Activated gamma-delta T cell treated with Interleukin-2 at 50 U/mL for 16 hours (primary cell): ENCODE measurements around the gene RNF220.

Experiments used
- DNase-seq: peaks from one replicate; pipeline ENCODE4 v3.0.0-alpha.2; 2020

The RNF220 gene

GRCh38 chr1:44524655-44525500 is 119.8 kb downstream of the RNF220 start:
- DNase-seq: no peak

GRCh38 chr1:44526295-44527073 is 121.4 kb downstream of the RNF220 start:
- no peak for DNase-seq

- DNase-seq: no peak
These were observed 126.9 kb downstream of the RNF220 start for GRCh38 chr1:44531785-44532566.

GRCh38 chr1:44532567-44532944 is 127.5 kb downstream of the RNF220 start:
- DNase-seq: no peak

GRCh38 chr1:44534771-44535170 is 129.7 kb downstream of the RNF220 start:
- no peak for DNase-seq

GRCh38 chr1:44536357-44537209 is 131.5 kb downstream of the RNF220 start:
- no peak for DNase-seq

- no peak for DNase-seq
These were observed 132.5 kb downstream of the RNF220 start for GRCh38 chr1:44537538-44537937.

- DNase-seq: no peak
These were observed 132.9 kb downstream of the RNF220 start for GRCh38 chr1:44537956-44538355.

- no peak for DNase-seq
These were observed 135.1 kb downstream of the RNF220 start for GRCh38 chr1:44539991-44540730.

GRCh38 chr1:44542420-44543063 is 137.5 kb downstream of the RNF220 start:
- DNase-seq: no peak

GRCh38 chr1:44543064-44543744 is 138.1 kb downstream of the RNF220 start:
- no peak for DNase-seq

GRCh38 chr1:44543786-44544185 is 138.7 kb downstream of the RNF220 start:
- DNase-seq: no peak

GRCh38 chr1:44544960-44545359 is 139.9 kb downstream of the RNF220 start:
- no peak for DNase-seq

GRCh38 chr1:44545961-44546360 is 140.9 kb downstream of the RNF220 start:
- DNase-seq: no peak

GRCh38 chr1:44546403-44547053 is 141.5 kb downstream of the RNF220 start:
- no peak for DNase-seq

- no peak for DNase-seq
These were observed 142.3 kb downstream of the RNF220 start for GRCh38 chr1:44547361-44547760.

GRCh38 chr1:44547837-44548236 is 142.8 kb downstream of the RNF220 start:
- DNase-seq: no peak

GRCh38 chr1:44549510-44549909 is 144.5 kb downstream of the RNF220 start:
- DNase-seq: no peak

GRCh38 chr1:44553127-44553758 is 148.2 kb downstream of the RNF220 start:
- no peak for DNase-seq
